CD14-positive monocyte (primary cell): ENCODE results near the gene ECSCR. TPM values are rescaled to one million over a fixed set of nuclear protein-coding genes. Genes with fewer than 3 reads are reported as not detected.
"Not testable (repeated sequence)": the region's sequence is repeated elsewhere in the genome, so short reads cannot be mapped to it uniquely, and the experiment has no call there.

Source experiments
- DNase-seq, 3 donors: peaks; one replicate each; pipeline ENCODE4 v3.0.0-alpha.2; 2011 to 2022
- H2AFZ ChIP-seq: 2 replicates; pipeline ENCODE4 v1.6.0; 2012; ENCODE audit warnings: mild to moderate bottlenecking, low read depth, low read length, inconsistent platforms; ENCODE audit not compliant: insufficient read depth, poor library complexity, severe bottlenecking
- H3K27ac ChIP-seq, 2 donors: 1 replicate in 1 of 2; 2 replicates in 1 of 2; pipeline ENCODE4 v1.5.1; 2012 to 2013; ENCODE audit warnings: low read length in 2 of 2, control low read depth in 1 of 2, inconsistent platforms in 1 of 2, low read depth in 1 of 2, mild to moderate bottlenecking in 1 of 2
- H3K27me3 ChIP-seq, 2 donors: one replicate each; pipeline versions ENCODE4 v1.6.0 to v1.6.1; 2011 to 2013; ENCODE audit warnings: low read length in 2 of 2; ENCODE audit not compliant: control insufficient read depth in 2 of 2, insufficient read depth in 2 of 2
- H3K36me3 ChIP-seq, 2 donors: replicated peaks in 1 of 2; 1 replicate in 1 of 2; 2 replicates in 1 of 2; pipeline versions ENCODE4 v1.5.1 to v1.6.1; 2012 to 2013; ENCODE audit warnings: low read length in 2 of 2, control low read depth in 1 of 2, inconsistent platforms in 1 of 2, mild to moderate bottlenecking in 1 of 2; ENCODE audit not compliant: insufficient read depth in 2 of 2, control insufficient read depth in 1 of 2
- H3K4me1 ChIP-seq, 2 donors: 1 replicate in 1 of 2; 2 replicates in 1 of 2; pipeline versions ENCODE4 v1.5.1 to v1.6.1; 2012 to 2013; ENCODE audit warnings: low read length in 2 of 2, control low read depth in 1 of 2, inconsistent platforms in 1 of 2, mild to moderate bottlenecking in 1 of 2, moderate library complexity in 1 of 2; ENCODE audit not compliant: insufficient read depth in 2 of 2, control insufficient read depth in 1 of 2
- H3K4me2 ChIP-seq: replicated peaks from 2 replicates; pipeline ENCODE3; 2012; ENCODE audit warnings: low read length, moderate library complexity, mild to moderate bottlenecking; ENCODE audit not compliant: poor library complexity, severe bottlenecking; ENCODE audit errors: extremely low read depth
- H3K4me3 ChIP-seq, 3 experiments: fragments of 200-600 bp in 1 of 3; sonication (generic) in 1 of 3; replicated peaks in 1 of 3; 1 replicate in 2 of 3; 2 replicates in 1 of 3; pipeline ENCODE4 v1.5.1; 2011 to 2013; ENCODE audit warnings: low read length in 3 of 3, mild to moderate bottlenecking in 3 of 3, control low read depth in 2 of 3, low read depth in 2 of 3, inconsistent platforms in 1 of 3, moderate library complexity in 1 of 3
- H3K79me2 ChIP-seq: 2 replicates; pipeline ENCODE4 v1.6.0; 2012; ENCODE audit warnings: mild to moderate bottlenecking, control low read depth, inconsistent platforms, low read length, moderate library complexity; ENCODE audit not compliant: insufficient read depth
- H3K9ac ChIP-seq: 2 replicates; pipeline ENCODE4 v1.6.0; 2017; ENCODE audit warnings: low read length, mild to moderate bottlenecking; ENCODE audit not compliant: insufficient read depth, poor library complexity, severe bottlenecking
- H3K9me3 ChIP-seq, 2 donors: replicated peaks in 1 of 2; 1 replicate in 1 of 2; 2 replicates in 1 of 2; pipeline versions ENCODE4 v1.5.1 to v1.6.1; 2012 to 2013; ENCODE audit warnings: low read length in 2 of 2, control low read depth in 1 of 2; ENCODE audit not compliant: control insufficient read depth in 1 of 2, insufficient read depth in 1 of 2
- H4K20me1 ChIP-seq: 2 replicates; pipeline ENCODE4 v1.6.0; 2012; ENCODE audit warnings: mild to moderate bottlenecking, low read length, control low read depth, moderate library complexity; ENCODE audit not compliant: insufficient read depth
- H3K27ac Mint-ChIP-seq, 7 donors: one replicate each; pipeline ENCODE4 v1.8.0; 2020; ENCODE audit warnings: mild to moderate bottlenecking in 7 of 7, mixed read lengths in 7 of 7, moderate library complexity in 6 of 7, inconsistent platforms in 2 of 7
- H3K27me3 Mint-ChIP-seq, 3 donors: one replicate each; pipeline ENCODE4 v1.8.0; 2021 to 2022; ENCODE audit warnings: low read depth in 3 of 3, mild to moderate bottlenecking in 3 of 3, mixed read lengths in 3 of 3, moderate library complexity in 3 of 3, inconsistent platforms in 1 of 3
- H3K36me3 Mint-ChIP-seq, 2 donors: one replicate each; pipeline ENCODE4 v1.8.0; 2020; ENCODE audit warnings: mixed read lengths in 2 of 2, inconsistent platforms in 1 of 2, mild to moderate bottlenecking in 1 of 2
- H3K4me1 Mint-ChIP-seq: one replicate; pipeline ENCODE4 v1.8.0; 2020; ENCODE audit warnings: mild to moderate bottlenecking, mixed read lengths
- H3K4me3 Mint-ChIP-seq, 2 donors: one replicate each; pipeline ENCODE4 v1.8.0; 2020; ENCODE audit warnings: mild to moderate bottlenecking in 2 of 2, mixed read lengths in 2 of 2, moderate library complexity in 1 of 2
- H3K9me3 Mint-ChIP-seq, 7 donors: one replicate each; pipeline ENCODE4 v1.8.0; 2020 to 2022; ENCODE audit warnings: mixed read lengths in 7 of 7, mild to moderate bottlenecking in 6 of 7, moderate library complexity in 6 of 7, inconsistent platforms in 2 of 7
- CTCF ChIP-seq: fragments of 200-600 bp; IDR thresholded peaks from one replicate; pipeline ENCODE4 v1.8.0; 2022; ENCODE audit warnings: antibody characterized with exemption, mild to moderate bottlenecking
- WGBS: methylation state at CpG from one replicate; pipeline ENCODE4 v1.1.5; 2013; ENCODE audit warnings: missing lambda C conversion rate; ENCODE audit not compliant: insufficient coverage; 5-methylcytosine and 5-hydroxymethylcytosine counted together
- intact Hi-C, 2 donors: fragments of 100-400 bp; cut with micrococcal nuclease; formaldehyde crosslinking; loops; one replicate each; pipeline versions ENCODE4 v1.15.0 to v1.15.1; 2023
- polyA minus RNA-seq: library from RNA; depleted of rRNA, polyadenylated mRNA; stranded (reverse); fragments of >200 nt; gene quantifications from 2 replicates; pipeline ENCODE4 v1.2.3, GENCODE V29; 2012
- polyA plus RNA-seq, 3 donors: library from polyadenylated mRNA; depleted of rRNA in 1 of 3; unstranded in 2 of 3; stranded (reverse) in 1 of 3; fragments of 300-500 nt in 2 of 3; fragments of >200 nt in 1 of 3; fragmentation: Illumina TruSeq in 2 of 3; gene quantifications; 1 replicate in 2 of 3; 2 replicates in 1 of 3; pipeline ENCODE4 v1.2.3, GENCODE V29; 2012 to 2021
- total RNA-seq, 12 experiments: library from RNA in 1 of 12; stranded (reverse) in 1 of 12; fragments of 120-200 nt in 1 of 12; gene quantifications; one replicate each; pipeline ENCODE4 v1.2.4 and lab custom pipeline; 2013 to 2026; ENCODE audit warnings: mixed read lengths in 6 of 12, inconsistent platforms in 1 of 12

Gene ECSCR
- 0.10 TPM for total RNA-seq (2013)
- not detected for polyA plus RNA-seq
- polyA minus RNA-seq: not detected in 2 replicates
- total RNA-seq (lab: John Stamatoyannopoulos, UW): 0 reads per million in 11 experiments

- Histone ChIP-seq H4K20me1 (no peaks in the 10 kb centered on the region), H3K9me3 (no peaks in the 10 kb centered on the region), H3K27me3 (no peaks in the 10 kb centered on the region), H3K27ac (no peak within 1 kb of the TSS), H3K4me2 (no peak within 1 kb of the TSS), H3K79me2 (no peaks in the 10 kb centered on the region), H3K36me3 (no peaks in the 10 kb centered on the region), H3K4me3 (no peak within 1 kb of the TSS), H2AFZ (no peak within 1 kb of the TSS), H3K9ac (no peak within 1 kb of the TSS), H3K4me1 (peaks cover 6 to 7% of the 10 kb centered on the region in 2 donors)
- intact Hi-C loops: no loop called here
- no peak for DNase-seq
- peaks cover 18% of the 10 kb centered on the region for H3K4me1 Mint-ChIP-seq
- TF ChIP-seq CTCF: no peak
- no peak within 1 kb of the TSS for H3K4me3 Mint-ChIP-seq
- H3K27ac Mint-ChIP-seq: peak within 1 kb of the TSS in 2 of 7 donors; percentile 44 to 49
- WGBS: 90% methylated on average over 7 of the region's 10 CpGs
- no peaks in the 10 kb centered on the region for H3K36me3 Mint-ChIP-seq
- H3K27me3 Mint-ChIP-seq: peaks cover 0 to 5% (median 2%) of the 10 kb centered on the region in 3 donors
- peaks cover 0 to 2% (median 0%) of the 10 kb centered on the region in 7 donors for H3K9me3 Mint-ChIP-seq
Observed at GRCh38 chr5:139462586-139463276, at the start of gene ECSCR. ECSCR (minus strand) TSS chr5:139462743; CDS start chr5:139462670, 73 bp downstream.

GRCh38 chr5:139504722-139505121 lies 42.2 kb upstream of the ECSCR start:
- H2AFZ ChIP-seq, DNase-seq, H3K36me3 Mint-ChIP-seq, H3K36me3 ChIP-seq, H3K27ac ChIP-seq, H4K20me1 ChIP-seq, intact Hi-C loops, H3K4me3 Mint-ChIP-seq, H3K79me2 ChIP-seq, H3K4me3 ChIP-seq, H3K27me3 Mint-ChIP-seq, H3K4me2 ChIP-seq, H3K9me3 Mint-ChIP-seq, H3K9ac ChIP-seq, H3K9me3 ChIP-seq, H3K27ac Mint-ChIP-seq, H3K27me3 ChIP-seq, H3K4me1 Mint-ChIP-seq: not testable (repeated sequence)
- H3K4me1 ChIP-seq: peaks cover 13% of the 10 kb centered on the region in 2 donors
- 89% methylated on average over 5 of the region's 5 CpGs for WGBS

- H3K4me1 ChIP-seq: peaks cover 13% of the 10 kb centered on the region in 2 donors
- H3K27me3 Mint-ChIP-seq, H2AFZ ChIP-seq, H3K9ac ChIP-seq, DNase-seq, intact Hi-C loops, H3K9me3 ChIP-seq, H3K4me3 Mint-ChIP-seq, H3K4me2 ChIP-seq, H3K36me3 ChIP-seq, H3K4me1 Mint-ChIP-seq, H3K79me2 ChIP-seq, H3K9me3 Mint-ChIP-seq, H3K27ac Mint-ChIP-seq, H3K27me3 ChIP-seq, H3K4me3 ChIP-seq, H4K20me1 ChIP-seq, H3K27ac ChIP-seq, H3K36me3 Mint-ChIP-seq: not testable (repeated sequence)
- 90% methylated on average over 15 of the region's 15 CpGs for WGBS
Observed at GRCh38 chr5:139503879-139504278, 41.3 kb upstream of the ECSCR start.
